Prostate gland (tissue), 2 donors: ENCODE measurements around the gene HOXC5.
"Not testable (repeated sequence)": the region's sequence is repeated elsewhere in the genome, so short reads cannot be mapped to it uniquely, and the experiment has no call there.

ENCODE experiments used
- CTCF ChIP-seq, 4 experiments: fragments of 200-600 bp in 2 of 4; fragments of 450-650 bp in 2 of 4; sonication (generic) in 2 of 4; IDR thresholded peaks; 1 replicate in 3 of 4; 2 replicates in 1 of 4; pipeline ENCODE4 v1.5.1; 2016 to 2019; ENCODE audit warnings: antibody characterized with exemption in 4 of 4, mild to moderate bottlenecking in 2 of 4, moderate library complexity in 2 of 4
- POLR2A ChIP-seq: fragments of 450-650 bp; IDR thresholded peaks from one replicate; pipeline ENCODE4 v1.6.1; 2016; ENCODE audit warnings: antibody characterized with exemption, mild to moderate bottlenecking

GRCh38 chr12:54079115-54079514, 46.3 kb downstream of the HOXC5 start:
- TF ChIP-seq CTCF (IDR thresholded peaks at IDR 0.05); POLR2A: not testable (repeated sequence)
